SK-N-SH treated with all-trans-retinoic acid at 6 μM for 48 hours (cell line): ENCODE data around the gene RPLP2.

Experiments used
- ARNTL ChIP-seq: fragments of 450-650 bp; formaldehyde crosslinking; IDR thresholded peaks from 2 replicates; pipeline ENCODE4 v1.5.0; 2020; ENCODE audit warnings: low read depth, mild to moderate bottlenecking, moderate library complexity, borderline replicate concordance
- ESRRG ChIP-seq: fragments of 250-450 bp; sonication (Bioruptor Pico); IDR thresholded peaks from 2 replicates; pipeline ENCODE4 v1.6.1; 2021; ENCODE audit warnings: mild to moderate bottlenecking
- ISL1 ChIP-seq: fragments of 250-450 bp; sonication (Bioruptor Pico); IDR thresholded peaks from 2 replicates; pipeline ENCODE4 v2.1.2; 2022; ENCODE audit warnings: mild to moderate bottlenecking, moderate library complexity
- ZC3H10 ChIP-seq: fragments of 250-450 bp; sonication (Bioruptor Pico); IDR thresholded peaks from 2 replicates; pipeline ENCODE4 v1.5.1; 2021; ENCODE audit warnings: mild to moderate bottlenecking, moderate library complexity
- ZFP30 ChIP-seq: fragments of 450-650 bp; formaldehyde crosslinking; IDR thresholded peaks from 2 replicates; pipeline ENCODE4 v1.5.0; 2022; ENCODE audit warnings: mild to moderate bottlenecking, moderate library complexity
- TF ChIP-seq, protein P1 (sequence below): fragments of 250-450 bp; sonication (Bioruptor Pico); IDR thresholded peaks from 2 replicates; pipeline ENCODE4 v1.5.1; 2020; ENCODE audit warnings: low read depth, mild to moderate bottlenecking, moderate library complexity
- TF ChIP-seq, protein P2 (sequence below): fragments of 250-450 bp; sonication (Bioruptor Pico); IDR thresholded peaks from 2 replicates; pipeline ENCODE4 v1.8.0; 2020; ENCODE audit warnings: mild to moderate bottlenecking, moderate library complexity, borderline replicate concordance

DNA sequence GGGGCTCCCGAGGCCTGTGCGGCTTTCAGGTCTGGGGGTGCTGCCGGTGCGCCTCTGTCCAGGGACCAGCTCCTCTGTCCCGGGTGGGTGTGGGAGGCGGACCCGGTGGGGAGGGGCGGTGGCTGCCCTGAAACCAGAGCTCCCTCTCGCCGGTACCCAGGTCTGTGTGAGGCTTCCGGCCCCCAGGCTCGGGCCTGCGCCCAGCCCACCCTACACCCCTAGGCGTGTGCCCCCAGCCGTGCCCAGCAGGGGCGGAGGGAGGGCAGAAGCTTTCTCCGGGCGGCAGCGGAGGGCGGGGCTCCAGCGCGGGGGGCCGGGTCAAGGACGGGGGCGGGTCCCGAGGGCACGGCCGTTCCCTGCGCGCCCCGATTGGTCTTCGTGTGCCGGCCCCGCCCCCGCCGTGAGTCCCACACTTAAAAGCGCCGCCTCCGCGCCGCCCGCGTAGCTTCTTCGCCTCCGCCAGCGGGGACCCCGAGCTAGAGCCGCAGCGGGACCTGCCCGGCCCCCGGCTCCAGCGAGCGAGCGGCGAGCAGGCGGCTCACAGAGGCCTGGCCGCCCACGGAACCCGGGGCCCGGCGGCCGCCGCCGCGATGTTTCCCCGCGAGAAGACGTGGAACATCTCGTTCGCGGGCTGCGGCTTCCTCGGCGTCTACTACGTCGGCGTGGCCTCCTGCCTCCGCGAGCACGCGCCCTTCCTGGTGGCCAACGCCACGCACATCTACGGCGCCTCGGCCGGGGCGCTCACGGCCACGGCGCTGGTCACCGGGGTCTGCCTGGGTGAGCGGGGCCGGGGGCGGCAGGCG is 9.6 kb downstream of the RPLP2 start:
- TF ChIP-seq ARNTL (CRISPR knock-in tag), result no peak
- TF ChIP-seq, protein P1, sequence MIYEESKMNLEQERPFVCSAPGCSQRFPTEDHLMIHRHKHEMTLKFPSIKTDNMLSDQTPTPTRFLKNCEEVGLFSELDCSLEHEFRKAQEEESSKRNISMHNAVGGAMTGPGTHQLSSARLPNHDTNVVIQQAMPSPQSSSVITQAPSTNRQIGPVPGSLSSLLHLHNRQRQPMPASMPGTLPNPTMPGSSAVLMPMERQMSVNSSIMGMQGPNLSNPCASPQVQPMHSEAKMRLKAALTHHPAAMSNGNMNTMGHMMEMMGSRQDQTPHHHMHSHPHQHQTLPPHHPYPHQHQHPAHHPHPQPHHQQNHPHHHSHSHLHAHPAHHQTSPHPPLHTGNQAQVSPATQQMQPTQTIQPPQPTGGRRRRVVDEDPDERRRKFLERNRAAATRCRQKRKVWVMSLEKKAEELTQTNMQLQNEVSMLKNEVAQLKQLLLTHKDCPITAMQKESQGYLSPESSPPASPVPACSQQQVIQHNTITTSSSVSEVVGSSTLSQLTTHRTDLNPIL (CRISPR knock-in tag), result no peak
- no peak for TF ChIP-seq ZC3H10
- no peak for TF ChIP-seq ZFP30
- TF ChIP-seq, protein P2, sequence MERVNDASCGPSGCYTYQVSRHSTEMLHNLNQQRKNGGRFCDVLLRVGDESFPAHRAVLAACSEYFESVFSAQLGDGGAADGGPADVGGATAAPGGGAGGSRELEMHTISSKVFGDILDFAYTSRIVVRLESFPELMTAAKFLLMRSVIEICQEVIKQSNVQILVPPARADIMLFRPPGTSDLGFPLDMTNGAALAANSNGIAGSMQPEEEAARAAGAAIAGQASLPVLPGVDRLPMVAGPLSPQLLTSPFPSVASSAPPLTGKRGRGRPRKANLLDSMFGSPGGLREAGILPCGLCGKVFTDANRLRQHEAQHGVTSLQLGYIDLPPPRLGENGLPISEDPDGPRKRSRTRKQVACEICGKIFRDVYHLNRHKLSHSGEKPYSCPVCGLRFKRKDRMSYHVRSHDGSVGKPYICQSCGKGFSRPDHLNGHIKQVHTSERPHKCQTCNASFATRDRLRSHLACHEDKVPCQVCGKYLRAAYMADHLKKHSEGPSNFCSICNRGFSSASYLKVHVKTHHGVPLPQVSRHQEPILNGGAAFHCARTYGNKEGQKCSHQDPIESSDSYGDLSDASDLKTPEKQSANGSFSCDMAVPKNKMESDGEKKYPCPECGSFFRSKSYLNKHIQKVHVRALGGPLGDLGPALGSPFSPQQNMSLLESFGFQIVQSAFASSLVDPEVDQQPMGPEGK (CRISPR knock-in tag), result no peak
- no peak for TF ChIP-seq ISL1 (CRISPR knock-in tag)
- TF ChIP-seq ESRRG (CRISPR knock-in tag), result no peak
